Measurements from ENCODE around the gene SAMMSON.

The SAMMSON gene

DNA sequence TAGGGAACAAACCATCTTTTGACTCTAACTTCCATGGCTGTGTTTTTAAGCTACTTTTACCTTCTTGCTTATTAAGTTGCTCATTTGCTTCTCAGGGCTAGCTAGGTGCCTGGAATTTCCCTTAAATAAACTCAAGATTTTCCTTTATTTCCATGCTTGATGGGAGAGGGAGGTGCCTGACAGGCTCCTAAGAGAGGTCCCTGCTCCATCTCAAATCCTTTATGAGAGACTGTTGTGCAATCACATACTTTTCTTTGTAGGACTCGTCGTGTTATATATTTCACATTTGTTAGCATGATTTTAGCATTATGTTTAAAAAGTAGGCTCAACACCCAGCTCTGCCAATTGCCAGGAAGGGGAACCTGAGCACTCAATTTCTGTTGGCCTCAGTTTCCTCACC is 95.7 kb downstream of the SAMMSON start:
- no peak for DNase-seq

DNA sequence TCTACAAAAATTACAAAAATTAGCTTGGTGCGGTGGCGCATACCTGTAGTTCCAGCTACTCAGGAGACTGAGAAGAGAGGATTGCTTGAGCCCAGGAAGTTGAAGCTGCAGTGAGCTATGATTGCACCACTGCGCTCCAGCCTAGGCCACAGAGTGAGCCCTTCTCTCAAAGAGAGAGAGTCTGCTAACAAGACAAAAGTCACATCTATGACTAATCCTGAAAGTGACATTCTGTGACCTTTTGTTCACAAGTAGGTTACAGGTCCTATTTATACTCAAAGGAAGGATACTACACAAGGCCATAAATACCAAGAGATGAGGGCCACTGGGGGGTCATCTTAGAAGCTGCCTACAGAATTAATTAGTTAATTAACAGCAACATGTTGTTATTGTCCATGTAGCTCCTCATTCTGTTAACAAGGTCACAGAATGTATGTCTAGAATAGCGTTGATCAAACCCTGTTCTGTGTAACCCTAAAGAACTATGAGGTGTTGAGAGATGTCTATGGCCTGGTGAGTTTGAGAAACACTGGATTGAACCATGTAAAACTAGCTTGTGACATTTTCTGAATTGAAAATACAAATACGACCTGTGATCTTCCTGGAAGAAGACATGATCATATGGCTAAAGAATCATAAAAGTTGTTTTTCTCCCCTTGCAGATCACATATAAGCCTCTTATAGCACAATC is 97.0 kb downstream of the SAMMSON start:
- DNase-seq, result no peak

DNA sequence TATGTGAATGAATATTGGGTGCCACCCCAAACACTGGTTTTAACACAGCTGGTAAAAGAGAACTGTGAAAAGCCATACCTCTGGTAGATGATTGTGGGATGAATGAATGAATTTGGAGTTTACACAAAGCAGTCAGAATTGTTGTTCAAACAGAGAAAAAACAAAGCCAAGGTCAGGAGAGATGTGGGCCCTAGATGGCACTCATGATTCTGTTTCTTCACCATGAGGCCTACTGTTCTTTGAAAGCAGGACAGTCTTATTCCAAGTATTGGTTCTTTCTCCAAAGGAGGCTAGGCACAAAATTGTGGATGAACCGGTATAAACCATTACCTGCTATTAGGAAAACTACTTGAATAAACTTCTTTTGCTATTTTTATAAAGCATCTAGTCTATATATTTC is 97.6 kb downstream of the SAMMSON start:
- no peak for DNase-seq

DNA sequence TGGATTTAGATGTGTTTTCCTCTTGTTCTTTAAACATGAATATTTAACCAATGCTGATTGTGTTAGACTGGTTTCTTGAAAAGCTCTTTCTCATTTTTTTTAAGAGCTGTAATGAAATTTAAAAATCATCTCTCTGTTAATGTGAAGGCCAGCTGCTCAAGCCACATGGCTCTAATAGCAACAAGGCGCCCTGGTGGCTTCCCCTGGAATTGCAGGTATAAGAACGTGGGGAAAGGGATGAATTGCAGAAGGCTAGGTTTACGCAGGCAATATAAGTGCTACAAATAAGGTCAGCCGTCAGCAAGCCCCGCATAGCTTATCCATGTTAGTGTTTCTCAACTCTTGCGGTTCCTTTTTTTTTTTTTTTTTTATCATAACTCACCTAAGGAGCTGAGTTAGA is 108.5 kb downstream of the SAMMSON start:
- DNase-seq, result no peak

DNA sequence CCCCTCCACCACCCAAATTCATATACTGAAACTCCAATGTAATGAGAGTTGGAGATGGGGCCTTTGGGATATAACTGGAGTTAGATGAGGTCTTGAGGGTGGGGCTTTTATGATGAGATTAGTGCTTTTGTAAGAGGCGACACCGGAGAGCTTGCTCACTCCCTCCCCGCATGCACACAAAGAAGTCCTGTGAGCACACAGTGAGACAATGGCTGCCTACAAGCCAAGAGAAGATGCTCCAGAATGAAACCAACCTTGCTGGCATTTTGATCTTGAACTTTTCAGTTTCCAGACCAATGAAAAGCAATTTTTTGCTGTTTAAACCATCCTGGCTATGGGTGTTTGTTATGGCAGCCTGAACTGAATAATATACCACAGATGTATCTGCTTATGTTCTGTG is 109.0 kb downstream of the SAMMSON start:
- DNase-seq, result no peak

DNA sequence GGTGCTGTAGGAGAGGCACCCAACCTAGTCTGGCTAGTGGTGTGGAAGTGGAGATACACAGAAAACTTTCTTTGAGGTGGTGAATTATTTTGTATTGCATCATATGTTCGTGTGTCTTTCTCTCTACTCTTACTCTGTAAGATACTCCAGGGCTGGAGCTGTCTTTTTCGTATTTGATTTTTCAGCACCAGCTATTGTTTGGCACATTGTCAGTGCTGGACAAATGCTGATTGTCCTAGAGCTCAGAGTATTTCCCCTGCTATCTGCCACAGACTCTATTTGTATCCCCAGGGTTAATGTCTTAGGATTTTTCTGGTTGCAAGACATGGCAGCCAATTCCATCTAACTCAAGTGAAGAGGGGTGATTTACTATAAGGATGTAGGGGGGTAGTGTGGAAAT is 110.5 kb downstream of the SAMMSON start:
- DNase-seq, result no peak

DNA sequence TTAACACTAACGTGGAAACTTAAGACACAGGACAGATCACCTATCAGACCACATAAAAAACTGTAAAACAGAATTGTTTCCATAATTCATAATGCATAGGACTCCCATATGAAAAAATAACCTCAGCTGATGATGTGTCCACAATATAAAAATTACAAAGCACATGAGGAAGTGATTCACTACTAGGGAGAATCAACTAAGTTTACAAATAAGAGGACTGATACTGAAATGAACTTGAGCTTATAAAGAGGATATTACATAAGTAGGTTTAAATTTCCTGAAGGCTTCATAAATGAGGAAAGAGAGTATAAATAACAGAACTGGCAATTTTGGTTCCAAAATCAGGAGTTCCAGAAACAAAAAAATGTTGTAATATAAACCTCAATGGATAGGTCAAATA is 111.9 kb downstream of the SAMMSON start:
- DNase-seq, result no peak

DNA sequence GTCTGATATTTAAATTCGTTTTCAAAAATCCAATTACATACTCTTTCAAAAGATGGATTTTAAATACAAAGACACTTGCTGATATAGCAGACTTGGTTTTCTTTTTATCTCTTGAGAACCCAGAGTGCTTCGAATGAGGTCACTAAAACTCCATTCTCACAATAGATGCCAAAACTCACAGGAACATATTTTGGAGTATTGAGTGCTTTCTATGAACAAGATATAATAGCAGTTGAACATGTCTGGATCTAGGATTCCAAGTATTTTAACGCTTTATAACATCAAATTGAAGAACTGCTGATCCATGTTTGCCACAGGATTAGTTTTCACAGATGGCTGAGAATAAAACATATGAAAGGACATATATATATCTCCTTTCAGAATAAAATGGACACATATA is 113.2 kb downstream of the SAMMSON start:
- DNase-seq, result no peak

DNA sequence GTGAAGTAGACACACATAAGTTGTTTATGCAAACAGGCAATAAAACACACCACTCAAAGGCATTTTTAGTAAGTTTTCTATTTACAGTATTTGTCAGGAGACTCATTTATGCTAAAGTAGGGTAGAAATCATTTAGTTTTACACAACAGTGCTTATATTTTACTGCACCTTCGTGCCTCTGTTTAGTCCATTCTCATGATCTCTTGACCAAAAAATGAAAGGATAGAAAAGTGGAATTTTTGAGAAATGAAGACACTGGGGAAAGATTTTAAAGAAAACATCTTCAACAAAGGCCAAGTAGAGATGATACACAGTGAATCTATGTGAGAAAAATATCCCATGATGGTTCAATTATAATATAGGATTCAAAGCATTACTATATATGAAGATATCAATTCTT is 114.9 kb downstream of the SAMMSON start:
- no peak for DNase-seq

DNA sequence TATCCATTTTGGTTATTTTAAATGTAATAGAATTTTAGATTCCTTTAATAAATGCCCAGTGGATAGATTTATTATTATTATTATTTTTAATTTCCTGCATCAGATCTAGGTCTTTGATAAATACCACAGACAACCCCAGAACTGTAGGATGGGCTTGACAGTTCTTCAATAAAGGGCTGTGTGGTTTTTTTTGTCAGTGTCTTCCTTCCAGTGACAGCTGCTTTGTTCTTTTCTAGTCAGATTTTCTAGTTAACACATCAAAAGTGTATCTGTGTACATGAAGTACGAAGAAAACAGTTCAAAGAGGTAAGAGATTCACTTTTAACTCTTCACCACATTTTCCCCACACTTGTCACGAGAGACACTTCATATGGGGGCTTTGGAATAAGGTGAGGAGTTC is 120.3 kb downstream of the SAMMSON start:
- no peak for DNase-seq

All from CD4-positive, alpha-beta T cell treated with Interleukin-21 for 1 hour (primary cell).